WTC11 (cell line): ENCODE data around the gene ERVV-1.

ENCODE experiments used
- ATF2 ChIP-seq: sonication (generic); formaldehyde crosslinking; IDR thresholded peaks from 2 replicates; pipeline ENCODE4 v1.8.1; 2022; ENCODE audit warnings: low read depth, missing genetic modification reagents, borderline replicate concordance
- CTCF ChIP-seq: fragments of 200-600 bp; IDR thresholded peaks from 2 replicates; pipeline ENCODE4 v1.8.0; 2022; ENCODE audit warnings: antibody characterized with exemption

DNA sequence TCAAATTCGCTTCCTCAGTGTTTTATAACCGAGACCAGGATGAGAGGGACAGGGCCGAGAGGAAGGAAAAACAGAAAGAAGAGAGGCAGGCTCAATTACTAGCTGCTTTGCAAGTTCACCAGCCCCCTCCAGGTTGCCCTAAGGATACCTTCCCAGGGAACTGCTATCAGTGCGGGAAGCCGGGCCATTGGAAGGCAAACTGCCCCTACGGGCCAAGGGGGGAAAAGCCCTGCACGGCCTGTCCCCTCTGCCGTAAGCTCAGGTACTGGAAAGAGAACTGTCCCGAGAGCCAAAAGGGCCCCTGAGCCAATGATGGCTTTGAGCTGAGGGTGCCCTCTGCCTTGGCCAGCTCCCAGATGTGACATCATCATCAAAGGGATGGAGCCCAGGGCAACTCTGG lies 3.2 kb upstream of the ERVV-1 start:
- no peak for TF ChIP-seq ATF2 (CRISPR knock-in tag)
- no peak for TF ChIP-seq CTCF
